GM13976 (cell line): ENCODE data around the gene CCDC178.

ENCODE experiments used
- DNase-seq: peaks from one replicate; pipeline ENCODE4 v3.0.0; 2012; ENCODE audit warnings: low spot score
- CTCF ChIP-seq: IDR thresholded peaks from 2 replicates; pipeline ENCODE4 v1.5.1; 2012; ENCODE audit warnings: borderline replicate concordance, mild to moderate bottlenecking; ENCODE audit not compliant: insufficient read depth; ENCODE audit errors: extremely low read depth, missing control alignments, control extremely low read depth
- in situ Hi-C: fragments of 300-500 bp; cut with MboI; formaldehyde crosslinking; loops from one replicate; pipeline ENCODE4 v1.12.0; 2022; ENCODE audit warnings: low sequenced_read_pairs, mixed read lengths, inconsistent platforms; ENCODE audit not compliant: unreplicated experiment

The CCDC178 gene

DNA sequence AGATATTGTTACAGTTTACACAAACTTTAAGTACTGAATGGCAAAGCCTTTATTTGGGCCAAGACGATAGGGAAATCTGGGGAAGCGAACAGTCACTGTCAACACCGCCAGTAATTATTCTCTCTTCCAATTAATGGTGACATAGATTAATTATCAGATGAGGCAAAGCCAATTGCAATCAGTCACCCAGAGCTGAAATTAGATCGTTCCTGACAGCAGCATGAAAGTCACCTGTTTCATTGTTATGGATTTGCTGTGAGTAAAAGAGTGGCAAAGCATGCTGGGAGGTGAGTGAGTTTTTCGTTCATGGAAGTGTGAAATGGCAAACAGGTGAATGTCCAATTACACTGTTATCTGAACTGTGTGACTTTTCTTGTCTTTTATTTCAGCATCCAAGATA, 502.9 kb downstream of the CCDC178 start:
- no peak for DNase-seq
- TF ChIP-seq CTCF = no peak
- in situ Hi-C loops = no loop called here

- in situ Hi-C loops = no loop called here
- no peak for TF ChIP-seq CTCF
- no peak for DNase-seq
Measured at GRCh38 chr18:32937066-32937465, 503.5 kb downstream of the CCDC178 start.

DNA sequence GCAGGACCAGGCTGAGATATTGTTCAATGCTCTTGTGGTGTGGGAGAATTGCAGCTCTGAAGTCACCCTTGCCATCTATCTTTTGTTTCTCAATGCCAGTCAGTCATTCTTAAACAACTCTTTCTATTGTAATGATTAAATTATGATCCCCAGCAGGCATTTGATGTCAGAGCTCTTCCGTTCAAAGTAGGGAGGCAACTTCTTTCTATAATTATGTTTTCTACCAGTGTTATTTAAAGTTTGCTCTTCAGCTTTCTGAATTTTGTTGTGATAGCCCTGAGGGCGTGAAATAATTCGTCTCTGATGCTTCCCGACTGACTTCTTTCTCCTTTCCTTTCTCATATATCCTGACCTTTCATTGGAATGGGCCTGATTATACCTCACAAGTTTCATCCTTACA, 506.3 kb downstream of the CCDC178 start:
- in situ Hi-C loops = no loop called here
- no peak for TF ChIP-seq CTCF
- no peak for DNase-seq

DNA sequence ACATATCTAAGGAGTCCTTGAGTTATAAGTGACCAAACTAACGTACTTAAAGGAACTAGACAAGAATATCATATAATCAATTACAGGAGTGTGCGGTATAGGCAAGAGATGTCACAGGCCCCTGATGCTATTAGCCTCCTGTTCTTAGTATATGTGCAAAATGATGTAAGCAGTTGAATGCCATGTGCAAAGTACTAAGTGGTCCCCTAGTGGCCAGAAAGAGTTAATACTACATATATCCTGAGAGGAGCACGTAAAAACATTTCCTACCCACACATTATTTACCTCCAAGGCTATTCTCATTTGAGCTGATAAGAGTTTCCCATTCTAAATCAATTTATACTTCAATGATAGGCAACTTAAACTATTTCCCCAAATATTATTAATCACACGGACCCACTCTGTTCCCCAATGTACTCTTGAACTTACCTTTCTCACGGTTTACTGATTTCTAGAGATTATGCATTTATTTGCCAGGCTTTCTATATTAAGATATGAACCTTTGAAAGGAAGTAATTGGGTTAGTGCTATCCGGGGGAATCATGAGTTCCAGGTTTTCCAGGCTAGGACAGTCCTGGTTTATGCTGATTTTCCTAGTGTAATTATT, 509.7 kb downstream of the CCDC178 start:
- DNase-seq = peak; percentile 62
- in situ Hi-C loops = no loop called here

GRCh38 chr18:32929213-32929612, 511.3 kb downstream of the CCDC178 start:
- TF ChIP-seq CTCF = no peak
- no peak for DNase-seq
- in situ Hi-C loops = no loop called here

More for the DNA sequence above, 509.7 kb downstream of the CCDC178 start:
- peak; percentile 46 for TF ChIP-seq CTCF

DNA sequence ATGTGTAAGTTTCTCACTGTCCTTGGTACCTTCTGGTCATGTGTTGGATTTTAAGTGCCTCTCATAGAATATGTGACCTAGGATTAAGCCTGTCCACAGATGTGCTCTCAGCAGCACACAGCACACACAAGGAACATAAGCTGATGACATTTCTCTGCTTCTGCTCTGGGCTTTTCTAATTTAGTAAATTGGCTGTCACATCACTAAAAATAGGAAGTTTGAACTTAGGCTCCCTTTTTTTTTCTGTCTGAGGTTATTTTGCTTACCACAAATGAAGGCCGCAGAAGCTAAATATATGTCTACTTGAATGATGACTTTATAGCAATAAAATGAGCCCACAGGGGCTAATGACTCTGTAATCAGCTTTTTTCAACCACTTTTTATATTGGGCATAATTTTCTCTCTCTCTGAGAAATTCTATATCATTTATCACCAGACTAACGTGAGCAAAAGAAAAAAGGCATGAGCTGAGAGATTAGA, 517.5 kb downstream of the CCDC178 start:
- in situ Hi-C loops = no loop called here
- TF ChIP-seq CTCF = no peak
- DNase-seq = peak; percentile 19
